Psoas muscle (tissue), 8 donors: ENCODE data around the gene FEZF1. TPM values are rescaled to one million over a fixed set of nuclear protein-coding genes. Genes with fewer than 3 reads are reported as not detected.

Experiments
- ATAC-seq, 4 donors: fragments of 200-7000 bp; cut with Tn5 transposase; one replicate each; pipeline ENCODE4 v1.9.1; 2020; ENCODE audit warnings: moderate library complexity in 3 of 4, mild to moderate bottlenecking in 2 of 4
- DNase-seq, 2 donors: peaks; one replicate each; pipeline ENCODE4 v3.0.0-alpha.2; 2020
- H3K27ac ChIP-seq: fragments of 200-600 bp; one replicate; pipeline ENCODE4 v1.8.0; 2022
- H3K27me3 ChIP-seq, 3 donors: fragments of 200-600 bp in 1 of 3; one replicate each; pipeline versions ENCODE4 v1.6.1 to v1.8.0; 2013 to 2022; ENCODE audit warnings: low read length in 2 of 3, mild to moderate bottlenecking in 2 of 3, moderate library complexity in 1 of 3; ENCODE audit not compliant: insufficient read depth in 3 of 3
- H3K36me3 ChIP-seq, 2 donors: fragments of 200-600 bp in 1 of 2; one replicate each; pipeline versions ENCODE4 v1.6.1 to v1.8.0; 2013 to 2022; ENCODE audit warnings: low read depth in 1 of 2, mild to moderate bottlenecking in 1 of 2, moderate library complexity in 1 of 2; ENCODE audit not compliant: insufficient read depth in 1 of 2
- H3K4me1 ChIP-seq: fragments of 200-600 bp; one replicate; pipeline ENCODE4 v1.8.0; 2022
- H3K4me3 ChIP-seq: fragments of 200-600 bp; one replicate; pipeline ENCODE4 v1.8.0; 2022; ENCODE audit warnings: mild to moderate bottlenecking
- H3K9me3 ChIP-seq: fragments of 200-600 bp; one replicate; pipeline ENCODE4 v1.8.0; 2022
- WGBS, 3 donors: extraction: QIAGEN DNeasy Blood & Tissue Kit; methylation state at CpG; one replicate each; pipeline versions ENCODE4 v1.1.6 to v1.1.7; 2013; 5-methylcytosine and 5-hydroxymethylcytosine counted together
- intact Hi-C, 2 donors: fragments of 100-400 bp; cut with DNase I; formaldehyde crosslinking; loops; one replicate each; pipeline versions ENCODE4 v1.11.0 to v1.14.2; 2022
- polyA plus RNA-seq, 3 donors: library from polyadenylated mRNA; stranded (reverse); fragments of 200-250 nt; gene quantifications; one replicate each; pipeline ENCODE4 v1.2.3, GENCODE V29; 2013
- total RNA-seq, 4 donors: library from RNA; stranded (reverse); fragmentation: NEBNext Ultra II Directional in 2 of 4; extraction: Animal tissue kit (Norgen Biotek cat#: 25700) in 2 of 4; gene quantifications; one replicate each; pipeline versions ENCODE4 v1.2.1 to v1.2.4, GENCODE V29; 2021 to 2023
- TF ChIP-seq, protein P1 (sequence below): fragments of 200-600 bp; IDR thresholded peaks from one replicate; pipeline ENCODE4 v1.8.0; 2022; ENCODE audit warnings: antibody characterized with exemption
- donor health status: healthy with polysubstance abuse.
- donor health status: DM: no; HTN: no; CAD: no; lungs with moderate emphysema.
- donor health status: Bipolar disorder and iron deficiency.
- donor health status: healthy.
- donor health status: DM: yes; HTN: yes; CAD: no.
- donor health status: DM: no; HTN: no; CAD: no.
- donor health status: DM: no; HTN: no; CAD: no.
- donor health status: DM: yes; HTN: yes; CAD: no.

Gene FEZF1
- total and polyA plus RNA-seq, 7 donors: 0.19 TPM; not detected in 6

DNA sequence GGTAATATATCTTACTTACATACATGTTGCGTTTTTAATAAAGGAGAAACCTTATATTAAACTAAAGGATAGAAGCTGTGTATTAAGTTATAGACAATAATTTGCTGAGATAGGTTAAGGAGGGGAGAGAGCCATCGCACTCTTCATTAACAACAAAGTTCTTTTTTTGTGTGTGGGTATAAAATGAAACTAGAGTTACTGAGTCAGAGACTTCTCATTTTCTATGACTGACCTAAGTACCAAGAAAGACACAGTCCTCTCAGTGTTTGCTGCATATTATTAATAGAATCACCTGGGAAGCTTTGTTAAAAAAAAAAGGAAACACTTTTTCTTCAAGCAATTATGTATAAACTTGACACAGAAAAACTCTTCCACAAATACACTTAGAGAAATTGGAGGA, 31.4 kb downstream of the FEZF1 start:
- Histone ChIP-seq H3K27me3 (no peaks in the 10 kb centered on the region), H3K4me1 (no peaks in the 10 kb centered on the region), H3K9me3 (no peaks in the 10 kb centered on the region), H3K27ac (no peak overlapping the region), H3K36me3 (no peaks in the 10 kb centered on the region), H3K4me3 (no peak overlapping the region)
- TF ChIP-seq, protein P1, sequence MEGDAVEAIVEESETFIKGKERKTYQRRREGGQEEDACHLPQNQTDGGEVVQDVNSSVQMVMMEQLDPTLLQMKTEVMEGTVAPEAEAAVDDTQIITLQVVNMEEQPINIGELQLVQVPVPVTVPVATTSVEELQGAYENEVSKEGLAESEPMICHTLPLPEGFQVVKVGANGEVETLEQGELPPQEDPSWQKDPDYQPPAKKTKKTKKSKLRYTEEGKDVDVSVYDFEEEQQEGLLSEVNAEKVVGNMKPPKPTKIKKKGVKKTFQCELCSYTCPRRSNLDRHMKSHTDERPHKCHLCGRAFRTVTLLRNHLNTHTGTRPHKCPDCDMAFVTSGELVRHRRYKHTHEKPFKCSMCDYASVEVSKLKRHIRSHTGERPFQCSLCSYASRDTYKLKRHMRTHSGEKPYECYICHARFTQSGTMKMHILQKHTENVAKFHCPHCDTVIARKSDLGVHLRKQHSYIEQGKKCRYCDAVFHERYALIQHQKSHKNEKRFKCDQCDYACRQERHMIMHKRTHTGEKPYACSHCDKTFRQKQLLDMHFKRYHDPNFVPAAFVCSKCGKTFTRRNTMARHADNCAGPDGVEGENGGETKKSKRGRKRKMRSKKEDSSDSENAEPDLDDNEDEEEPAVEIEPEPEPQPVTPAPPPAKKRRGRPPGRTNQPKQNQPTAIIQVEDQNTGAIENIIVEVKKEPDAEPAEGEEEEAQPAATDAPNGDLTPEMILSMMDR: no peak
- DNase-seq (no peak), ATAC-seq (no peak)
- 89 to 93% (median 90%) methylated on average over 2 of the region's 2 CpGs for WGBS, 3 donors
- intact Hi-C loops: no loop called here

DNA sequence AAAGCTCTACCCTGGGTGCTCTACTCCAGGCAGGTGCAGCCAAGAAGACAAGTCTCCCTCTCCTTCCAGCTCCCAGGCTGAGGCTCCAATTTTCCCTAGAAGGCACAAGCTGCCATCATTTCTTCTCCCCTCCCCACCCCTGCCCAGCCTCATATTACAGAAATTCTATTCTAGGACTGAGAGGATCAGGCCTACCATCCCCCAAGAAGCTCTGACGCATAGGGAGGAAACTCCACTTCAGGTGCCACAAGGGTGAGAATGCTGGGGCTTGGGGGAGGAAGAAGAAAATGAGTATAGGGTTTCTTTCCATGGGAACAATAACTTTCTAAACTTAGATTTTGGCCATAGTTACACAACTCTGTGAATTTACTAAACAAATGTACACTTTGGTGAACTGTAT, 35.3 kb downstream of the FEZF1 start:
- Histone ChIP-seq H3K9me3 (no peaks in the 10 kb centered on the region), H3K27ac (no peak overlapping the region), H3K4me1 (no peaks in the 10 kb centered on the region), H3K27me3 (no peaks in the 10 kb centered on the region), H3K4me3 (no peak overlapping the region), H3K36me3 (no peaks in the 10 kb centered on the region)
- WGBS, 3 donors: 13 to 35% (median 33%) methylated on average over 1 of the region's 1 CpG
- DNase-seq (no peak), ATAC-seq (peak in 2 of 4 donors; percentile 27 to 53)
- intact Hi-C loops: no loop called here
- TF ChIP-seq, protein P1: no peak

DNA sequence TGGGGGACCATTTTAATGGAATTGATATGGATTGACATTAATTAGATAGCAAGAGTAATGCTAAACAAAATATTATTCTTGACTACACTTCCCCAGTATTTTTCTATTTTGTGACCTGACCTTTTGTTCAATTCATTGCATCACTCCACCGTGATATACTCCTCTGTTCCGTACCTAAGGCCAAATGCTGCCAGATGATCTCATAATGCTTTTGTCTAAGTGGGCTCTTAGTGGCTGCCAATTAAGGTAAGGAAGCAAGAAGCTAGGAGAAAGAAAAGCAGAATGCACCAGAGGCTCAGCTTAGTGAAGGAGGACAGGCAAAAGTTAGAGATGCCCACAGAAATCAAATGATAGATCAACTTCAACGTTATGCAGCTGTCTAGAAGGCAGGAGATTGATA, 36.4 kb downstream of the FEZF1 start:
- Histone ChIP-seq H3K4me1 (no peaks in the 10 kb centered on the region), H3K27ac (no peak overlapping the region), H3K4me3 (no peak overlapping the region), H3K27me3 (no peaks in the 10 kb centered on the region), H3K9me3 (no peaks in the 10 kb centered on the region), H3K36me3 (no peaks in the 10 kb centered on the region)
- DNase-seq: no peak
- intact Hi-C loops: no loop called here
- TF ChIP-seq, protein P1: no peak
- ATAC-seq: no peak
- 59 to 65% (median 61%) methylated on average over 3 of the region's 3 CpGs for WGBS, 3 donors

DNA sequence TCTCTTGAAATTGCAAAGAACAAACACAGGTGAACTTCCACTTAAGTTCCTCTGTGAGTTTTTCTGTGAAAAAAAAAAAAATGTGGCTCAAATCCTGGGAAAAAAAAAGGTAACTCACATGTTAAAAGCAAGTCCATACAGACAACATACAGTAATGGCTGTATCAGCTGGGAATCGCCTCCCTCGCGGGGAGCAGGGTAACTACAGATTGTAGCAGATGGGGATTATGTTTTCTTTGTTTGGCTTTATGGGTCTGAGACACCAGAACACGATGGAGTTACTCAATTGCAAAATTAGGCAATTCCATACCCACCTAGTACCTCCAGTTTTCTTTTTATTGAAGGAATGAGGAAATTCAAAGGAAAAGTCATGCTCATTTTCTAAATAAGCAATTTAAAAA, 42.3 kb downstream of the FEZF1 start:
- Histone ChIP-seq H3K27ac (no peak overlapping the region), H3K9me3 (no peaks in the 10 kb centered on the region), H3K4me3 (no peak overlapping the region), H3K27me3 (no peaks in the 10 kb centered on the region), H3K36me3 (no peaks in the 10 kb centered on the region), H3K4me1 (no peaks in the 10 kb centered on the region)
- 41 to 49% (median 48%) methylated on average over 4 of the region's 4 CpGs for WGBS, 3 donors
- intact Hi-C loops: no loop called here
- no peak for ATAC-seq
- no peak for DNase-seq
- TF ChIP-seq, protein P1: no peak

DNA sequence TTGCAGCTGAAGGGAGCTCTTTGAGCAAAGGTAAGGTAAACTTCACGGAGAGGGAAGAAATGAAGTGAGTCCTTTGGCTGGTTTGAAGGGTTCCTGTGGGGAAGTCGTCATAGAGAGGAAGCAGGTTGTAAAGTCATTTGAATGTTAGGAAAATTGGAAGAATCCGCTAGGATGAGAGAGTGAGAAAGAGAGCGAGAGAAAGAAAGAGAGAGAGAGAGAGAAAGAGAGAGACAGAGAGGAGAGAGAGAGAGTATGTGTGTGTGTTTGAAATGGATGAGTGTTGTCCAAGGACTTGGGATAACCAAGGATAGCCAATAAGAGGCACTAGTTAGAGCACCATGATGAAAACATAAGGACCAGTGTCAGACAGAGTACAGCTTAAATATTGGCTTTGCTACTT, 43.1 kb downstream of the FEZF1 start:
- Histone ChIP-seq H3K27me3 (no peaks in the 10 kb centered on the region), H3K9me3 (no peaks in the 10 kb centered on the region), H3K27ac (no peak overlapping the region), H3K4me3 (no peak overlapping the region), H3K36me3 (no peaks in the 10 kb centered on the region), H3K4me1 (no peaks in the 10 kb centered on the region)
- intact Hi-C loops: no loop called here
- WGBS, 3 donors: 42 to 47% (median 44%) methylated on average over 4 of the region's 4 CpGs
- ATAC-seq (no peak), DNase-seq (no peak)
- TF ChIP-seq, protein P1: no peak
